Naive thymus-derived CD8-positive, alpha-beta T cell (primary cell): ENCODE data around the gene NRN1L. TPM values are rescaled to one million over a fixed set of nuclear protein-coding genes. Genes with fewer than 3 reads are reported as not detected.
A peak's percentile ranks its signal among the peaks of the same experiment; 100 is the strongest.

Experiments
- ATAC-seq, 2 donors: fragments of 150-1000 bp; cut with Tn5 transposase in 1 of 2; sonication (Bioruptor Pico), chemical (Tn5 transposase) in 1 of 2; 1 replicate in 1 of 2; 2 replicates in 1 of 2; pipeline ENCODE4 v1.10.0; 2021; ENCODE audit warnings: mild to moderate bottlenecking in 2 of 2, moderate library complexity in 2 of 2
- POLR2A ChIA-PET: fragments of 350-600 bp; sonication (Branson Sonifier 250); formaldehyde crosslinking; loops from one replicate; lab custom pipeline; 2021; ENCODE audit warnings: antibody characterized with exemption; lab: Charles Lee
- DNase-seq, 10 donors: peaks; one replicate each; pipeline versions ENCODE4 v3.0.0 to v3.0.0-alpha.2; 2020 to 2022
- H3K27ac Mint-ChIP-seq, 10 donors: one replicate each; pipeline ENCODE4 v1.8.0; 2020 to 2022; ENCODE audit warnings: mild to moderate bottlenecking in 10 of 10, mixed read lengths in 10 of 10, moderate library complexity in 4 of 10, inconsistent platforms in 1 of 10
- H3K27me3 Mint-ChIP-seq, 5 donors: one replicate each; pipeline ENCODE4 v1.8.0; 2021 to 2022; ENCODE audit warnings: mixed read lengths in 5 of 5
- H3K36me3 Mint-ChIP-seq, 3 donors: one replicate each; pipeline ENCODE4 v1.8.0; 2020 to 2022; ENCODE audit warnings: mixed read lengths in 3 of 3, mild to moderate bottlenecking in 2 of 3, inconsistent platforms in 1 of 3
- H3K4me1 Mint-ChIP-seq, 4 donors: one replicate each; pipeline ENCODE4 v1.8.0; 2021 to 2022; ENCODE audit warnings: mixed read lengths in 4 of 4
- H3K4me3 Mint-ChIP-seq, 10 donors: one replicate each; pipeline ENCODE4 v1.8.0; 2020 to 2022; ENCODE audit warnings: mild to moderate bottlenecking in 10 of 10, mixed read lengths in 10 of 10, moderate library complexity in 6 of 10, inconsistent platforms in 1 of 10
- H3K9me3 Mint-ChIP-seq, 9 donors: one replicate each; pipeline ENCODE4 v1.8.0; 2020 to 2022; ENCODE audit warnings: mixed read lengths in 9 of 9, mild to moderate bottlenecking in 3 of 9, inconsistent platforms in 1 of 9, moderate library complexity in 1 of 9
- polyA plus RNA-seq, 3 donors: library from polyadenylated mRNA; unstranded; fragments of 300-500 nt; fragmentation: Illumina TruSeq; gene quantifications; one replicate each; pipeline ENCODE4 v1.2.3, GENCODE V29; 2021
- total RNA-seq, 8 experiments: library from RNA in 2 of 8; stranded (reverse) in 2 of 8; gene quantifications; one replicate each; pipeline ENCODE4 v1.2.3 and lab custom pipeline; 2021 to 2026

NRN1L gene
- total and polyA plus RNA-seq, 5 experiments from 2014 or later: 2.6 to 5.3 TPM; not detected in 3

DNA sequence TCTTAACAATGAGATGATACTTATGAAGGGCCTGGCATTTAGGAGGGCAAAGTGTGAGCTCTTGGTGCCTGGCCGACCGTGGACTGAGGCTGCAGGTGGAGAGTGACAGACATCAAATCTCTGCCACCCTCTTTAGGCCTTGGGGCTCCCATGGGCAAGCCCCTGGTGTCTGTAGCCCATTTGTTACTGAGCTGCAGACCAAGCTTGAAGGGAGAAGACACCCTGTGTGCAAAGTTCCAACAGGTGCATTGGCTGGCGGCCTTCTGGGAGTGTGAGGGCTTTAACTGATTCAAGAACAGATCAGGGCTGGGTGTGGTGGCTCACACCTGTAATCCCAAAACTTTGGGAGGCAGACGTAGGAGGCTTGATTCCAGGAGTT lies 47.8 kb downstream of the NRN1L start:
- Mint-ChIP-seq H3K27me3 (no peaks in the 10 kb centered on the region), H3K27ac (peak overlapping the region in 4 of 10 donors; percentile 35 to 75 (median 64)), H3K4me1 (peaks cover 26 to 37% (median 29%) of the 10 kb centered on the region in 4 donors), H3K4me3 (no peak overlapping the region), H3K36me3 (peaks cover 4 to 40% (median 5%) of the 10 kb centered on the region in 3 donors), H3K9me3 (no peaks in the 10 kb centered on the region)
- ATAC-seq: no peak
- DNase-seq: no peak
- POLR2A ChIA-PET: interaction anchor here (0.6 to 1.9 kb wide), 4 partner anchors 26 to 975 kb away, joined by 3 to 6 read pairs (median 5); partner anchors contain the start of genes PRMT7 and SLC7A6OS

DNA sequence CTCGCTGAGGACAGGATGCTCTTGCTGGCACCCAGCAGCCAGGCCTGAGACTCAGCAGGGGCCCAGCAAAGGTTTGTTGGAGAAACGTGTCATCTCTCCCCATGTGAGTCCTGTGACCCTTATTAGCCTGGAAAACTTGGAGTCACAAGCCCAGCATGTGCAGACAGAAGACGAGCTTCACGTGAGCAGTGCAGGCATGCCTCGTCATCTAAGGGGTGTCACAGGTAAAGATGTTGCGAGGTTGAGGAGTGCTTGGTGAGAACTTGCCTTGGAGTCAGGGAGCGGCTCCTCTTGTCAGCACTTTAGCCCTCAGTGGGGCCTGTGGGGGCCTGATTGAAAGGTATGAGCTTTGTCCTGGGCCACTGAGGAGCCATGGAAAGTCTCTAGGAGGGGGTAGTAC lies 49.1 kb downstream of the NRN1L start:
- H3K27ac Mint-ChIP-seq: peak overlapping the region in 8 of 10 donors; percentile 15 to 93 (median 38)
- ATAC-seq (no peak), DNase-seq (no peak)
- peaks cover 4 to 35% (median 5%) of the 10 kb centered on the region in 3 donors for H3K36me3 Mint-ChIP-seq
- POLR2A ChIA-PET: interaction anchor here (0.6 to 3.5 kb wide), 5 partner anchors 35 to 107 kb away, joined by 3 to 16 read pairs (median 7); partner anchors contain the start of gene PSKH1
- peaks cover 21 to 32% (median 26%) of the 10 kb centered on the region in 4 donors for H3K4me1 Mint-ChIP-seq
- H3K4me3 Mint-ChIP-seq: peak overlapping the region in 4 of 10 donors; percentile 26 to 63 (median 41)
- no peaks in the 10 kb centered on the region for H3K27me3 Mint-ChIP-seq
- no peaks in the 10 kb centered on the region for H3K9me3 Mint-ChIP-seq

DNA sequence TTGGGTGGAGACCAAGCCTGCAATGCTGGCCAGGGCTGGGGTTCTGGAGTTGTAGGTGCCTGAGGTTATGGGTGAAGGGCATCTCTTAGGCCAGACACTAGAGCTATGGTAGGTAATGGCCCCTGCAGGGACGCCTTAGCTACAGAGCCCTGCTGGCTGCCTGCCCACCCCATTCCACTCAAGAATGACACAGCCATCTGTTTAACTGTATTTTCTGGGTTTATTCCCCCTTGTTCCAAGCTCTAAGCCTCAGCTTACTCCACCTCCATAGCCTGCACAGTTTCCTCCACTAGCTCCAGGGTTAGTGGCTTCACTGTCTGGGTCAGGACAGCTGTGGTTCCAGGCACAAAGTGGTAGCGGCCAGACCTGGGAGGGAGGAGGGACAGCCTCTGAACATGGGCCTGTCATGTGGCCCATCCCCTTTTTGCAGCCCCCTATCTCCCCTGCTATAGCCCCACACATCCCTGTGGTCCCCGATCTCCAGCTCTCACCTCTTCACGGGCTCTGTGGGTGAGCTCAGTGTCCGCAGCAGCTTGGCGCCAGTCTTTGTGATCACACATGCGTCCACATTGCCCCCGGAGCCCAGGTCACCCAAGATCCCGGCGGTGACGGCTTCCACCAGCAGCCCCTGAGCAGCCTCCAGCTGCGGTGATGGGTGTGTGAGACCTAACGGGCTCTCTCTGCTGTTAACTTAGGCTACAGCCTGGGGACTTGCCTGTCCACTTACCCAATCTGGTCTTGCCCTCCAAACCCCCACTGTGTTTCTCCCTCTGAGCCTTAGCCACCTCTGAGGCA lies 49.8 kb downstream of the NRN1L start:
- peak overlapping the region; percentile 25 to 99 (median 98) for H3K27ac Mint-ChIP-seq
- ATAC-seq: no peak
- POLR2A ChIA-PET: interaction anchor here (0.6 to 3.5 kb wide), 16 partner anchors 8 to 267 kb away, joined by 3 to 34 read pairs (median 6); partner anchors contain the start of genes DPEP2, EDC4, NFATC3 and NUTF2
- H3K27me3 Mint-ChIP-seq: no peaks in the 10 kb centered on the region
- peaks cover 21 to 37% (median 32%) of the 10 kb centered on the region in 4 donors for H3K4me1 Mint-ChIP-seq
- H3K9me3 Mint-ChIP-seq: no peaks in the 10 kb centered on the region
- H3K36me3 Mint-ChIP-seq: peaks cover 4 to 35% (median 5%) of the 10 kb centered on the region in 3 donors
- peak overlapping the region in 8 of 10 donors; percentile 4 to 100 (median 99) for H3K4me3 Mint-ChIP-seq
- no peak for DNase-seq

DNA sequence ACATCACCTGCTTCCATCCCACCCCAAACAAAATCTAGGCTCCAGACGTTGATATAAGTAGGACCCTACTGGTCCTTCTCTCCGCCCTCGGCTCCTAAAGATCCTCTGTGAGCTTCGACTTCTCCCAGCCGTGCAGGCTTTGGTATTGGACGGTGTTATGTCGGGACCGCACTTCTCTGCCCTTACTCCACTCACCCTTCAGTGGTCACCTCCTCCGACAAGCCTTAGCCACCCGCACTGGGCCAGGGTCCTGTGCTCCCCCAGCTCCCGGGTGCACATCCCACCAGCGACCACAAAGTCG lies 50.4 kb downstream of the NRN1L start:
- POLR2A ChIA-PET: interaction anchor here (0.5 to 3.5 kb wide), 38 partner anchors 9 to 405 kb away, joined by 3 to 34 read pairs (median 6); partner anchors contain the start of genes CTCF, DDX28, DPEP2 and DUS2
- ATAC-seq: no peak
- H3K9me3 Mint-ChIP-seq: no peaks in the 10 kb centered on the region
- H3K4me1 Mint-ChIP-seq: peaks cover 25 to 42% (median 38%) of the 10 kb centered on the region in 4 donors
- peaks cover 4 to 32% (median 5%) of the 10 kb centered on the region in 3 donors for H3K36me3 Mint-ChIP-seq
- no peak for DNase-seq
- H3K27me3 Mint-ChIP-seq: no peaks in the 10 kb centered on the region
- H3K27ac Mint-ChIP-seq: peak overlapping the region; percentile 93 to 99 (median 98)
- H3K4me3 Mint-ChIP-seq: peak overlapping the region; percentile 99 to 100 (median 100)

DNA sequence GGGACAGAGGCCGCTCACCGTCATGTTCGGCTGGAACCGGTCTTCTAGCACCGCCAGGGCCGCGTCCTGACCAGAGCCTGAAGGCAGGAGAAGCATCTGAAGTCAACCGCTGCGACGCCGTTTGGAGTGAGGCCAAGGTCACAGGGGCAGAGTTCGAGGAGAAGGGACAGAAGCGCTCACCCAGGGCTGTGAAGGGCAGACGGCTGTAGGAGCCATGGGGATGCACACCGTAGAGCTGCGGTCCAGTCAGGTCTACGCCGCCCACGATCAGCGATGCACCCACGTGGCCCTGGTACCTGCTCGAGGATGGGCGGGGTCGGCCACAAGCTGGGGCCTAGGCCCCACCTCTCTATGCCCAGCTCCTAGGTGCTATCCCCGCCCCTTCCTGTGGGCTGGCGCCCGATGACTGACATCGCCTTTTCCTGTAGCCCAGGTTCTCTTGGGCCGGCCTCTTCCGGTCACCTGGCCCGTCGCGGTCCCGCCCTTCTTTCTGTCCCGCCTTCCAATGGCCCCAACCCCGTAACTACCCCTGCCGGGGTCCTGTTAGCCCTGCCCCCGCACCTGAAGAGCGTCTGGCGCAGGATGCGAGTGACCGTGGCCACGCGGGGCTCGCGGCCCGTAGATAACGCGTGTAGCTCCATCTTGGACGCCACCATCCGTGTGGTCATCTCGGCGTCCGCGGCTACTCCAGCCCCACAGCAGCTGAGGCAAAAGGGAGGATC lies 50.9 kb downstream of the NRN1L start:
- peak overlapping the region; percentile 93 to 99 (median 98) for H3K27ac Mint-ChIP-seq
- peak; percentile 83 to 91 for ATAC-seq
- no peaks in the 10 kb centered on the region for H3K9me3 Mint-ChIP-seq
- H3K27me3 Mint-ChIP-seq: no peaks in the 10 kb centered on the region
- peaks cover 4 to 32% (median 5%) of the 10 kb centered on the region in 3 donors for H3K36me3 Mint-ChIP-seq
- H3K4me3 Mint-ChIP-seq: peak overlapping the region; percentile 99 to 100 (median 100)
- peaks cover 27 to 47% (median 43%) of the 10 kb centered on the region in 4 donors for H3K4me1 Mint-ChIP-seq
- peak; percentile 81 to 97 (median 93) for DNase-seq
- POLR2A ChIA-PET: interaction anchor here (0.5 to 3.5 kb wide), 51 partner anchors 9 to 454 kb away, joined by 3 to 34 read pairs (median 5); partner anchors contain the start of genes ATP6V0D1, CTCF, DDX28 and DPEP2

Other genes starting within 250 kb of the NRN1L start
- 100 to 1,000 TPM; 184 to 189 TPM for gene CARMIL2, start 239.7 kb upstream of the NRN1L start, total RNA-seq
- 10 to 100 TPM; 12.8 to 28.7 (median 13.3) TPM for gene CARMIL2, start 239.7 kb upstream of the NRN1L start, polyA plus RNA-seq
- gene ACD, start 224.6 kb upstream of the NRN1L start, total RNA-seq: 10 to 100 TPM; 41.8 to 46.6 TPM
- gene ACD, start 224.6 kb upstream of the NRN1L start, polyA plus RNA-seq: 10 to 100 TPM; 24.6 to 38.1 (median 28.2) TPM
- 1 to 10 TPM; 4.3 to 6.0 TPM for gene PARD6A, start 223.9 kb upstream of the NRN1L start, total RNA-seq
- 10 to 100 TPM; 10.6 to 13.3 (median 11.2) TPM for gene PARD6A, start 223.9 kb upstream of the NRN1L start, polyA plus RNA-seq
- gene ENKD1, start 218.1 kb upstream of the NRN1L start, total RNA-seq: 1 to 10 TPM; 7.5 to 8.4 TPM
- 1 to 10 TPM; 1.5 to 2.8 (median 1.6) TPM for gene ENKD1, start 218.1 kb upstream of the NRN1L start, polyA plus RNA-seq
- 1 to 10 TPM; 4.7 to 6.1 TPM for gene C16orf86, start 218.1 kb upstream of the NRN1L start, total RNA-seq
- gene C16orf86, start 218.1 kb upstream of the NRN1L start, polyA plus RNA-seq: 1 to 10 TPM; 4.3 to 5.1 (median 4.3) TPM
- gene GFOD2, start 165.6 kb upstream of the NRN1L start, total RNA-seq: 10 to 100 TPM; 12.7 to 13.0 TPM
- 10 to 100 TPM in 1 of 3 donors, 1 to 10 TPM in 2; 6.0 to 10.9 (median 6.5) TPM for gene GFOD2, start 165.6 kb upstream of the NRN1L start, polyA plus RNA-seq
- 10 to 100 TPM; 18.5 to 23.6 TPM for gene RANBP10, start 78.3 kb upstream of the NRN1L start, total RNA-seq
- 10 to 100 TPM in 1 of 3 donors, 1 to 10 TPM in 2; 5.8 to 13.8 (median 6.3) TPM for gene RANBP10, start 78.3 kb upstream of the NRN1L start, polyA plus RNA-seq
- 1 to 10 TPM; 1.0 to 1.2 TPM for gene TSNAXIP1, start 78.0 kb upstream of the NRN1L start, total RNA-seq
- gene TSNAXIP1, start 78.0 kb upstream of the NRN1L start, polyA plus RNA-seq: under 1 TPM in 1 of 3 donors, not detected in 2; 0.14 TPM
- 10 to 100 TPM; 63.8 to 63.9 TPM for gene THAP11, start 42.6 kb upstream of the NRN1L start, total RNA-seq
- 100 to 1,000 TPM; 132 to 158 (median 143) TPM for gene THAP11, start 42.6 kb upstream of the NRN1L start, polyA plus RNA-seq
- 10 to 100 TPM; 37.0 to 40.6 TPM for gene NUTF2, start 38.0 kb upstream of the NRN1L start, total RNA-seq
- 100 to 1,000 TPM; 109 to 124 (median 114) TPM for gene NUTF2, start 38.0 kb upstream of the NRN1L start, polyA plus RNA-seq
- 100 to 1,000 TPM; 108 to 117 TPM for gene CENPT, start 37.2 kb upstream of the NRN1L start, total RNA-seq
- gene CENPT, start 37.2 kb upstream of the NRN1L start, polyA plus RNA-seq: 10 to 100 TPM; 11.8 to 17.8 (median 13.1) TPM
- 100 to 1,000 TPM; 123 to 136 TPM for gene EDC4, start 11.8 kb upstream of the NRN1L start, total RNA-seq
- gene EDC4, start 11.8 kb upstream of the NRN1L start, polyA plus RNA-seq: 10 to 100 TPM; 22.7 to 44.0 (median 40.8) TPM
- gene PSKH1, start 8.4 kb downstream of the NRN1L start, total RNA-seq: 10 to 100 TPM; 26.6 to 28.6 TPM
- gene PSKH1, start 8.4 kb downstream of the NRN1L start, polyA plus RNA-seq: 10 to 100 TPM; 20.8 to 34.5 (median 22.2) TPM
- 10 to 100 TPM; 10.5 to 12.6 TPM for gene CTRL, start 47.0 kb downstream of the NRN1L start, total RNA-seq
- gene CTRL, start 47.0 kb downstream of the NRN1L start, polyA plus RNA-seq: 1 to 10 TPM; 2.2 to 2.8 (median 2.8) TPM
- 100 to 1,000 TPM; 127 to 138 TPM for gene PSMB10, start 52.0 kb downstream of the NRN1L start, total RNA-seq
- gene PSMB10, start 52.0 kb downstream of the NRN1L start, polyA plus RNA-seq: 100 to 1,000 TPM; 450 to 514 (median 493) TPM
- 10 to 100 TPM; 14.1 to 14.7 TPM for gene LCAT, start 59.2 kb downstream of the NRN1L start, total RNA-seq
- under 1 TPM; 0.52 to 0.84 (median 0.80) TPM for gene LCAT, start 59.2 kb downstream of the NRN1L start, polyA plus RNA-seq
- 10 to 100 TPM; 35.8 to 36.4 TPM for gene SLC12A4, start 83.8 kb downstream of the NRN1L start, total RNA-seq
- 1 to 10 TPM; 3.0 to 5.6 (median 5.2) TPM for gene SLC12A4, start 83.8 kb downstream of the NRN1L start, polyA plus RNA-seq
- 1 to 10 TPM; 2.9 to 3.1 TPM for gene DPEP3, start 95.6 kb downstream of the NRN1L start, total RNA-seq
- 1 to 10 TPM in 2 of 3 donors, under 1 TPM in 1; 0.50 to 1.5 (median 1.1) TPM for gene DPEP3, start 95.6 kb downstream of the NRN1L start, polyA plus RNA-seq
- gene DPEP2, start 114.6 kb downstream of the NRN1L start, total RNA-seq: 100 to 1,000 TPM; 151 to 157 TPM
- 10 to 100 TPM; 29.0 to 47.9 (median 40.4) TPM for gene DPEP2, start 114.6 kb downstream of the NRN1L start, polyA plus RNA-seq
- gene DPEP2NB, start 131.0 kb downstream of the NRN1L start, total RNA-seq: not detected
- gene DPEP2NB, start 131.0 kb downstream of the NRN1L start, polyA plus RNA-seq: not detected
- 10 to 100 TPM; 25.0 to 26.2 TPM for gene DDX28, start 138.3 kb downstream of the NRN1L start, total RNA-seq
- gene DDX28, start 138.3 kb downstream of the NRN1L start, polyA plus RNA-seq: 10 to 100 TPM; 49.7 to 60.6 (median 53.9) TPM
- 10 to 100 TPM; 18.2 to 21.1 TPM for gene DUS2, start 138.4 kb downstream of the NRN1L start, total RNA-seq
- 10 to 100 TPM in 2 of 3 donors, 1 to 10 TPM in 1; 6.4 to 13.1 (median 10.5) TPM for gene DUS2, start 138.4 kb downstream of the NRN1L start, polyA plus RNA-seq
- gene NFATC3, start 200.5 kb downstream of the NRN1L start, total RNA-seq: 100 to 1,000 TPM; 156 to 162 TPM
- 100 to 1,000 TPM in 1 of 3 donors, 10 to 100 TPM in 2; 85.2 to 102 (median 86.6) TPM for gene NFATC3, start 200.5 kb downstream of the NRN1L start, polyA plus RNA-seq